ENCODE measurements around the gene IFNA5.

GRCh38 chr9:21286099-21286498, 19.0 kb downstream of the IFNA5 start:
- TF ChIP-seq CTCF (IDR thresholded peaks at IDR 0.05; ENCODE audit: low read length) (no peak), EZH2phosphoT487 (IDR thresholded peaks at IDR 0.05; ENCODE audit: low read length) (no peak)
